Lower leg skin (tissue), 3 donors: ENCODE data around the gene CDH13.

ENCODE experiments used
- POLR2A ChIP-seq, 2 donors: fragments of 450-650 bp; IDR thresholded peaks; one replicate each; pipeline ENCODE4 v1.6.1; 2016 to 2017; ENCODE audit warnings: antibody characterized with exemption in 2 of 2, mild to moderate bottlenecking in 1 of 2, moderate library complexity in 1 of 2
- TF ChIP-seq, protein P1 (sequence below), 3 donors: fragments of 450-650 bp; IDR thresholded peaks; one replicate each; pipeline ENCODE4 v1.5.1; 2016; ENCODE audit warnings: antibody characterized with exemption in 3 of 3, mild to moderate bottlenecking in 3 of 3, moderate library complexity in 2 of 3

- TF ChIP-seq, protein P1, sequence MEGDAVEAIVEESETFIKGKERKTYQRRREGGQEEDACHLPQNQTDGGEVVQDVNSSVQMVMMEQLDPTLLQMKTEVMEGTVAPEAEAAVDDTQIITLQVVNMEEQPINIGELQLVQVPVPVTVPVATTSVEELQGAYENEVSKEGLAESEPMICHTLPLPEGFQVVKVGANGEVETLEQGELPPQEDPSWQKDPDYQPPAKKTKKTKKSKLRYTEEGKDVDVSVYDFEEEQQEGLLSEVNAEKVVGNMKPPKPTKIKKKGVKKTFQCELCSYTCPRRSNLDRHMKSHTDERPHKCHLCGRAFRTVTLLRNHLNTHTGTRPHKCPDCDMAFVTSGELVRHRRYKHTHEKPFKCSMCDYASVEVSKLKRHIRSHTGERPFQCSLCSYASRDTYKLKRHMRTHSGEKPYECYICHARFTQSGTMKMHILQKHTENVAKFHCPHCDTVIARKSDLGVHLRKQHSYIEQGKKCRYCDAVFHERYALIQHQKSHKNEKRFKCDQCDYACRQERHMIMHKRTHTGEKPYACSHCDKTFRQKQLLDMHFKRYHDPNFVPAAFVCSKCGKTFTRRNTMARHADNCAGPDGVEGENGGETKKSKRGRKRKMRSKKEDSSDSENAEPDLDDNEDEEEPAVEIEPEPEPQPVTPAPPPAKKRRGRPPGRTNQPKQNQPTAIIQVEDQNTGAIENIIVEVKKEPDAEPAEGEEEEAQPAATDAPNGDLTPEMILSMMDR (IDR thresholded peaks at IDR 0.05) = no peak
- TF ChIP-seq POLR2A (IDR thresholded peaks at IDR 0.05) = no peak
Observed at GRCh38 chr16:83475108-83475507, 848.3 kb downstream of the CDH13 start.
